ENCODE data around the gene AGAP9. TPM values are rescaled to one million over a fixed set of nuclear protein-coding genes. Genes with fewer than 3 reads are reported as not detected.

Gene AGAP9
- total and polyA plus RNA-seq, 2 experiments from 2014 or later: 2.6 to 3.7 TPM

DNA sequence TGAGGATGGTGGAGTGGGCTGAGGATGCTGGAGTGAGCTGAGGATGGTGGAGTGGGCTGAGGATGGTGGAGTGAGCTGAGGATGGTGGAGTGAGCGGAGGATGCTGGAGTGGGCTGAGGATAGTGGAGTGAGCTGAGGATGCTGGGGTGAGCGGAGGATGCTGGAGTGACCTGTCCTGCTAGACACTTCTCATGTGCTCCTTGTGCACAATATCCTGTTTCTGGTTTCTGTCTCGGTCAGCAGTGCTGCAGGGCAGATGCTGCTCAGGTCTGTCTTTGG lies 68.7 kb downstream of the AGAP9 start:
- H3F3A ChIP-seq (ENCODE audit: insufficient read depth): no peaks in the 10 kb centered on the region
- H3K4me2 ChIP-seq (ENCODE audit: unreplicated experiment): no peak overlapping the region
- no peaks in the 10 kb centered on the region for H3K79me2 ChIP-seq (ENCODE audit: insufficient read depth)
- in situ Hi-C loops (cut with MboI): no loop called here
- TF ChIP-seq EZH2phosphoT487 (IDR thresholded peaks at IDR 0.05; ENCODE audit: insufficient read depth, low read depth): no peak
- no peak for TF ChIP-seq EZH2 (IDR thresholded peaks at IDR 0.05; ENCODE audit: insufficient read depth, poor library complexity, severe bottlenecking)
- H3K9me2 ChIP-seq (ENCODE audit: insufficient read depth): no peaks in the 10 kb centered on the region
- DNase-seq: no peak
- H3K27ac ChIP-seq: no peak overlapping the region
- H3K9ac ChIP-seq: no peak overlapping the region
- H3K4me3 ChIP-seq: no peak overlapping the region
- no peaks in the 10 kb centered on the region for H3K9me3 ChIP-seq (ENCODE audit: low read depth)
- no peaks in the 10 kb centered on the region for H4K20me1 ChIP-seq (ENCODE audit: insufficient read depth)
- WGBS, 2 experiments (ENCODE audit: low coverage in 1 of 2, low lambda C conversion rate in 2 of 2, missing lambda C conversion rate in 2 of 2): 75 to 79% methylated on average over 3 of the region's 3 CpGs
- no peaks in the 10 kb centered on the region for H3K36me3 ChIP-seq (ENCODE audit: low read depth)
- H3K27me3 ChIP-seq (replicated peaks; ENCODE audit: insufficient read depth): no peaks in the 10 kb centered on the region
- H3K4me1 ChIP-seq (ENCODE audit: insufficient read depth): peaks cover 11% of the 10 kb centered on the region
- no peak overlapping the region for H2AFZ ChIP-seq

DNA sequence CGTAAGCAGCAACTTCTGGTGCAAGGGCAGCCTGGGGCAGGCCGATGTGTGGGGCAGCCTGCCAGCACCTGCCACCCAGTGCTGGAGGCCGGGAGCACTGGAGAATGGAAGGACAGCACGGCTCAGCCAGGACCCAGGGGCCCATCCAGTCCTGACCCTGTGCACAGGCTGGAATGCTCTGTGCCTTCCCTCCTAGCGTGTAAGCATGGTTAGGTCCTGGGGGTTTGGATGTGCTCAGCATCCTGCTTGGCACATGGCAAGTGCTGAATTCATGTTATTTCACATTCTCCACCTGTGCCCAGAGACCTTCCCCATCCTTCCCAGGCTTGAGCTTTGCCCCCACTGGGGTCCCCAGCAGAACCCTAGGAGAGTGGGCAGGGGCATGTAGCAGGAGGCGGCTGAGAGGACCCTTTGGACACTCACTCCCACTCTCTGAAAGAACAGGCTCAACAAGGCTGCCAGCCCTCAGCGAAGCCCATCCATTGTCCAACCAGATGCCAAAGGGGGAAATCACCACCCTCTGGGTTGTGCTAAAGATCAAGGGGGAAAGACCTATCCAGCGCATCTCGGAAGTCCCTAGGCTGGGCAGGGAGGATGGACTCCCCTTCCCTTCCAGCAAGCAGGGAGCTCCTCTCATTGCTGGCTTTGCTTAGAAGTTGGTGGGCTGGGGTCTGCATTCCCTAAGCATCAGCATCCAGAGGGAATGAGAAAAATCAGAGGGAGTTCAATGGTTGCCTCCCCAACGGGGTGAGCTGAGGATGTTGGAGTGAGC lies 69.2 kb downstream of the AGAP9 start:
- in situ Hi-C loops (cut with MboI): no loop called here
- 66 to 69% methylated on average over 10 of the region's 10 CpGs for WGBS, 2 experiments (ENCODE audit: low coverage in 1 of 2, low lambda C conversion rate in 2 of 2, missing lambda C conversion rate in 2 of 2)

DNA sequence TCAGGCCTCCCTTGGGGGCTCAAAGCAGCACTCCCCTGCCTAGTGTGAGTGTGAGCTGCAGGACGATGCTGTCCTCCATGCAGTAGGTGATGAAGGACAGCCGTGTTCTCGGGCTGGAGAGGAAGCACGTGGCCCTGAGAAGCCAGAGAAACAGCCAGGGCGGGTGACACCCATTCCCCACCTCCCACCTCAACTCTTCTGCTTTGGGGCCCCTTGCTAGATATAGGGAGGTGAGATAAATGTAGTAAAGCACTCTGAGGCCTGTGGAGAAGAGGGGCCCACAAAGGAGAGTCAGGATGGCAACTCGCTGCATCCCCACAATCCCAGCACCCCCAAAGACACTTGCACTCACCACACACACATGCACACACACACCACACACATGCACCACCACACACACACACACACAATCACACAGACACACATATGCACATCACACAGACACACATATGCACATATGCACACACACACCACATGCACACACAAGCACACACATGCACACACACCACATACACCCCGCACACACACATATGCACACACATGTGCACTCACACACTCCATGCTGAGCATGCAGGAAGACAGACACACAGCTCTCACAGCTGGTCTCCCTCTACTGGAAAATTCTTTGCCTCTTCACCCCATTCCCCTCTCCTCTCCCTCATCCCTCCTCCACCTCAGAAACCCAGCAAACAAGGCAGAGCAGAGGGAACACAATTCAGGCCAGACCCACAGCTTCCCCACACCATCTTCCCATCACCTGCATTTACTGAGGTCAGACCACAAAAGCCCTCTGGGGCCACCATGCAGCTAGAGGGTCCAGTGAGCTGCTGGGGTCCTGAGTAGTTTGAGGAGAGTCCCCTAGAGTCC lies 70.1 kb downstream of the AGAP9 start:
- no peaks in the 10 kb centered on the region for H3K9me2 ChIP-seq (ENCODE audit: insufficient read depth)
- no peaks in the 10 kb centered on the region for H3K79me2 ChIP-seq (ENCODE audit: insufficient read depth)
- no peaks in the 10 kb centered on the region for H3K27me3 ChIP-seq (replicated peaks; ENCODE audit: insufficient read depth)
- 38 to 49% methylated on average over 6 to 7 of the region's 7 CpGs for WGBS, 2 experiments (ENCODE audit: low coverage in 1 of 2, low lambda C conversion rate in 2 of 2, missing lambda C conversion rate in 2 of 2)
- no peak for DNase-seq
- H4K20me1 ChIP-seq (ENCODE audit: insufficient read depth): no peaks in the 10 kb centered on the region
- in situ Hi-C loops (cut with MboI): no loop called here
- no peak overlapping the region for H2AFZ ChIP-seq
- no peak for TF ChIP-seq EZH2 (IDR thresholded peaks at IDR 0.05; ENCODE audit: insufficient read depth, poor library complexity, severe bottlenecking)
- TF ChIP-seq EZH2phosphoT487 (IDR thresholded peaks at IDR 0.05; ENCODE audit: insufficient read depth, low read depth): no peak
- H3F3A ChIP-seq (ENCODE audit: insufficient read depth): no peaks in the 10 kb centered on the region
- H3K4me2 ChIP-seq (ENCODE audit: unreplicated experiment): no peak overlapping the region
- no peak overlapping the region for H3K27ac ChIP-seq
- peaks cover 6% of the 10 kb centered on the region for H3K4me1 ChIP-seq (ENCODE audit: insufficient read depth)
- H3K4me3 ChIP-seq: no peak overlapping the region
- no peaks in the 10 kb centered on the region for H3K36me3 ChIP-seq (ENCODE audit: low read depth)
- no peak overlapping the region for H3K9ac ChIP-seq
- no peaks in the 10 kb centered on the region for H3K9me3 ChIP-seq (ENCODE audit: low read depth)

More for the DNA sequence above, 69.2 kb downstream of the AGAP9 start:
- Histone ChIP-seq H3K9me2 (ENCODE audit: insufficient read depth) (no peaks in the 10 kb centered on the region), H4K20me1 (ENCODE audit: insufficient read depth) (no peaks in the 10 kb centered on the region), H3K4me2 (ENCODE audit: unreplicated experiment) (no peak overlapping the region), H3K36me3 (ENCODE audit: low read depth) (no peaks in the 10 kb centered on the region), H3K27ac (no peak overlapping the region), H3K79me2 (ENCODE audit: insufficient read depth) (no peaks in the 10 kb centered on the region), H3K27me3 (replicated peaks; ENCODE audit: insufficient read depth) (no peaks in the 10 kb centered on the region), H3K9me3 (ENCODE audit: low read depth) (no peaks in the 10 kb centered on the region), H2AFZ (no peak overlapping the region), H3K4me1 (ENCODE audit: insufficient read depth) (peaks cover 11% of the 10 kb centered on the region), H3F3A (ENCODE audit: insufficient read depth) (no peaks in the 10 kb centered on the region), H3K9ac (no peak overlapping the region), H3K4me3 (no peak overlapping the region)
- DNase-seq: no peak
- TF ChIP-seq EZH2phosphoT487 (IDR thresholded peaks at IDR 0.05; ENCODE audit: insufficient read depth, low read depth) (no peak), EZH2 (IDR thresholded peaks at IDR 0.05; ENCODE audit: insufficient read depth, poor library complexity, severe bottlenecking) (no peak)

DNA sequence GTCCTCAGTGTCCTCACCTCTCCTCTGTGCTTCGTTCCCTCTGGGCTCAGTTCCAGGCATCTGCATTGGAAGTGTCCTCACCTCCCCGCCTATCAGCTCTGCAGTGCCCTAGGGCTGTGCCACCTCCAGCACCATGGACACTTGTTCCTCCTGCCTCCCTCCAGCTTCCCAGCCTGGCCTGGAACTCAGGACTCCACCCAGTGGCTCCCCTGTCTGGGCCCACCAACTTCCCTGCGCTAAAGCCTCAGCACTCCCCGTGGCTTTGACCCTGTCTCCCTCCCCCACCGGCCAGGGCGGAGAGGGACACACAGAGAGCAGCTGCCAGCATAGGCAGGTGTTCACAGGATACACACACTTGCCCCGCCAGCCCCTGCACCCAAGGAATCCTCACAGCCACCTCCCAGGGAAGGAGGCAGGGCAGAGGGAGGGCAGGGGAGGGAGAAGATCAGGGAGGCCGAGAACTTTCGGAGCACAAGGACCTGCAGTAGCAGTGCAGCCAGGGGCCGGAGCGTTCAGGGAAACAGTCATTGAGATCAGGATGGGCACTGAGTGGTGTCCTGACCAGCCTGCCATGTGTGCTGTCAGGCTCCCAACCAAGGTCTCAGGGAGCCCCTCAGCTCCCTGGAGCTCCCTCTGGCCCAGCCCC lies 70.8 kb downstream of the AGAP9 start:
- H3K4me3 ChIP-seq: no peak overlapping the region
- H3K36me3 ChIP-seq (ENCODE audit: low read depth): no peaks in the 10 kb centered on the region
- in situ Hi-C loops (cut with MboI): no loop called here

More for the DNA sequence above, 70.8 kb downstream of the AGAP9 start:
- Histone ChIP-seq H3K27me3 (replicated peaks; ENCODE audit: insufficient read depth) (no peaks in the 10 kb centered on the region), H3K4me2 (ENCODE audit: unreplicated experiment) (no peak overlapping the region), H3K4me1 (ENCODE audit: insufficient read depth) (no peaks in the 10 kb centered on the region), H3F3A (ENCODE audit: insufficient read depth) (no peaks in the 10 kb centered on the region), H3K27ac (no peak overlapping the region), H4K20me1 (ENCODE audit: insufficient read depth) (no peaks in the 10 kb centered on the region), H3K9me3 (ENCODE audit: low read depth) (no peaks in the 10 kb centered on the region), H2AFZ (no peak overlapping the region), H3K9ac (no peak overlapping the region), H3K9me2 (ENCODE audit: insufficient read depth) (no peaks in the 10 kb centered on the region), H3K79me2 (ENCODE audit: insufficient read depth) (no peaks in the 10 kb centered on the region)
- TF ChIP-seq EZH2phosphoT487 (IDR thresholded peaks at IDR 0.05; ENCODE audit: insufficient read depth, low read depth): no peak
- no peak for TF ChIP-seq EZH2 (IDR thresholded peaks at IDR 0.05; ENCODE audit: insufficient read depth, poor library complexity, severe bottlenecking)
- DNase-seq: no peak
- WGBS, 2 experiments (ENCODE audit: low coverage in 1 of 2, low lambda C conversion rate in 2 of 2, missing lambda C conversion rate in 2 of 2): 63 to 64% methylated on average over 8 to 11 of the region's 11 CpGs

Measured in GM23248 (cell line).